HUES48 (cell line): ENCODE results near the gene LYPD3.
"Not testable (repeated sequence)": the region's sequence is repeated elsewhere in the genome, so short reads cannot be mapped to it uniquely, and the experiment has no call there.

Experiments used
- H3K27ac ChIP-seq: one replicate; pipeline ENCODE4 v1.7.0; 2013; ENCODE audit warnings: low read depth, low read length, inconsistent platforms
- H3K27me3 ChIP-seq: 2 replicates; pipeline ENCODE4 v1.6.1; 2013; ENCODE audit warnings: mild to moderate bottlenecking, low read length; ENCODE audit not compliant: control insufficient read depth, insufficient read depth
- H3K36me3 ChIP-seq: 2 replicates; pipeline ENCODE4 v1.6.1; 2013; ENCODE audit warnings: low read length; ENCODE audit not compliant: control insufficient read depth, insufficient read depth
- H3K4me1 ChIP-seq: 2 replicates; pipeline ENCODE4 v1.6.1; 2013; ENCODE audit warnings: mild to moderate bottlenecking, low read length; ENCODE audit not compliant: control insufficient read depth, insufficient read depth
- H3K4me3 ChIP-seq: 2 replicates; pipeline ENCODE4 v1.5.1; 2013; ENCODE audit warnings: mild to moderate bottlenecking, low read depth, low read length
- H3K9ac ChIP-seq: 2 replicates; pipeline ENCODE4 v1.6.1; 2013; ENCODE audit warnings: mild to moderate bottlenecking, low read depth, low read length, moderate library complexity
- H3K9me3 ChIP-seq: 2 replicates; pipeline ENCODE4 v1.6.1; 2013; ENCODE audit warnings: low read length; ENCODE audit not compliant: control insufficient read depth, insufficient read depth

LYPD3 gene

DNA sequence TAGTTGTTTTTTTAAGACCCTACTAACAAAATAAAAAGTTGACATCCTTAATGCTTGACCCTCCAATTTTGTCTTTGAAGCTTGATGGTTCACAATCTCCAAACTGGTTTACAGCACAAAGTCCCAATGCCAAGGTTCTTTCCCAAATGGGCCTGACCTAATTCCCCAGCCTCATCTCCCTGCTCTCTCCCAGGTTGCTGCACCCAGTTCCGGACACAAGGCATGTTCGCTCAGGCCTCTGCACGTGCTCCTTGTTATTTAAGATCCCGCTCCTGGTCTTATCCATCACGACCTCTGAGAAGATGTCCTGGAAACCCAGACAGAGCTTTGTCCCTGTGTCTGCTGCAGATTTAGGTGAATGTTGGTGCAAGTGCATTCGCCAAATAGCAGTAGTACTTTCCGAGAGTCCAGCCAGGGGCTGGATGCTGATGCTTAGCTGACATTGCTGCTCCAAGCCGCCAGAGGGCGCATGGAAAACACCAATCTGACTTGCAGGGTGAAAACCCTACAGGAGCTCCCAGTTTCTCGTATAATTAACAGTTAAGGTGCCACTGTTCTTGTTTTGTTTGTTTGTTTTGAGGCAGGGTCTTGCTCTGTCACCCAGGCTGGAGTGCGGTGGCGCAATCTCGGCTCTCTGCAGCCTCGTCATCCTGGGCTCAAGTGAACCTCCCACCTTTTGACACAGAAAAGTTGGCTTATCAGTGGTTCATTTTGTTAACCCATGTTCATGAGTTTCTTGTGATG lies 18.5 kb downstream of the LYPD3 start:
- H3K27ac ChIP-seq, result no peak overlapping the region
- no peak overlapping the region for H3K9ac ChIP-seq

DNA sequence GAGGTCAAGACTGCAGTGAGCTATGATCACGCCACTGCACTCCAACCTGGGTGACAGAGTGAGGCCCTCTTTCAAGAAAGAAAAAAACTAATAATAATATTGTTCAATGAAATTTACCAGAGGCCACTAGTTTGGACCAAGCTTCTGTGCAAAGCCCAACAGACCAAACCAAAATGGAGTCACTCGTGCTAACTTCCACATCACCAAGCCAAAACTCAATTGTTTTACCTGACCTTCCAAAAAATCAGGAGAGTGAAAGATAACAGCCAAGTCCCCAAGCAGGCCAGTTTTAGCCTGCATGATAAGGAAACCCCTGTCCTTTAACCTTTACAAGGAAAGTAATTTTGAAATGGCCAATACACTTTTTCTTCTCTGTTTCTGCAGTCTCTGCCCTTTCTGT lies 20.0 kb downstream of the LYPD3 start:
- Histone ChIP-seq H3K4me1 (no peaks in the 10 kb centered on the region), H3K36me3 (no peaks in the 10 kb centered on the region), H3K27me3 (no peaks in the 10 kb centered on the region), H3K4me3 (no peak overlapping the region), H3K27ac (no peak overlapping the region), H3K9me3 (no peaks in the 10 kb centered on the region), H3K9ac (no peak overlapping the region)

More for the DNA sequence above, 18.5 kb downstream of the LYPD3 start:
- H3K27me3 ChIP-seq, result no peaks in the 10 kb centered on the region
- H3K4me1 ChIP-seq, result no peaks in the 10 kb centered on the region
- no peaks in the 10 kb centered on the region for H3K9me3 ChIP-seq
- H3K36me3 ChIP-seq, result no peaks in the 10 kb centered on the region
- H3K4me3 ChIP-seq, result no peak overlapping the region

DNA sequence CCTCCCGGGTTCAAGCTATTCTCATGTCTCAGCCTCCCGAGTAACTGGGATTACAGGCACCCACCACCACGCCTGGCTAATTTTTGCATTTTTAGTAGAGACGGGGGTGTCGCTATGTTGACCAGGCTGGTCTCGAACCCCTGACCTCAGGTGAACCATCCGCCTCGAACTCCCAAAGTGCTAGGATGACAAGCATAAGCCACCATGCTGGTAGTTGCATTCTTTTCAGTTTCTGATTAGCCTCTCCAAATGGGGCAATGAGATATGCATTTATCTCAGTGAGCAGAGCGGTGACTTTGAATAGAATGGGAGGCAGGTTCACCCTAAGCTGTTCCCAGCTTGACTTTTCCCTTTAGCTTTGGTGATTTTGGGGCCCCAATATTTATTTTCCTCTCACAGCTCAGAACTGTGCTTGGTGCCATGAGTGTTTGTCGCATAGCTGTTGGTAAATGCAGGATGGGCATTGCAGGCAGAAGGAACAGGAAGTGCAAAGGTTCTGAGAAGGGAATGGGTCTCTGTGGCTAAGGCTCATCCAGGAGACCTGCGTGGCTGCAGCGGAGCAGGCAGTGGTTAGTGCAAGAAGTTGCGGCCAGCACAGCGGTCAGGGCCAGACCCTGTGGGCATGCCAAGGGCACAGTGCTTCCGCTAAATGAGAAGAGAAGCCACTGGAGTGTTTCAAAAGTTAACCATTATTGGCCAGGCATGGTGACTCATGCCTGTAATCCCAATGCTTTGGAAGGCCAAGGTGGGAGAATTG lies 20.7 kb downstream of the LYPD3 start:
- no peaks in the 10 kb centered on the region for H3K4me1 ChIP-seq
- no peak overlapping the region for H3K27ac ChIP-seq
- H3K36me3 ChIP-seq, result no peaks in the 10 kb centered on the region
- no peak overlapping the region for H3K9ac ChIP-seq
- H3K9me3 ChIP-seq, result 0 out of 2 replicates have a peak, but pooled peaks cover 2% of the 10 kb centered on the region
- H3K4me3 ChIP-seq, result no peak overlapping the region
- H3K27me3 ChIP-seq, result no peaks in the 10 kb centered on the region

DNA sequence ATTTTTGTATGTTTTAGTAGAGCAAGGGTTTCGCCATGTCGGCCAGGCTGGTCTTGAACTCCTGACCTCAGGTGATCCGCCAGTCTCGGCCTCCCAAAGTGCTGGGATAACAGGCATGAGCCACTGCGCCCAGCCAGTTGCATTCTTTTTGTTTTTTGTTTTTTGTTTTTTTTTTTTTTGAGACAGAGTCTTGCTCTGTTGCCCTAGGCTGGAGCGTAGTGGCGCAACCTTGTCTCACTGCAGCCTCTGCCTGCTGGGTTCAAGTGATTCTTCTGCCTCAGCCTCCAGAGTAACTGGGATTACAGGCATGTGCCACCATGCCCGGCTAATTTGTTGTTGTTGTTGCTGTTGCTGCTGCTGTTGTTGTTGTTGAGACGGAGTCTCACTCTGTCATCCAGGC lies 21.3 kb downstream of the LYPD3 start:
- H3K4me3 ChIP-seq, H3K27ac ChIP-seq, H3K9me3 ChIP-seq, H3K36me3 ChIP-seq, H3K4me1 ChIP-seq, H3K27me3 ChIP-seq, H3K9ac ChIP-seq: not testable (repeated sequence)

DNA sequence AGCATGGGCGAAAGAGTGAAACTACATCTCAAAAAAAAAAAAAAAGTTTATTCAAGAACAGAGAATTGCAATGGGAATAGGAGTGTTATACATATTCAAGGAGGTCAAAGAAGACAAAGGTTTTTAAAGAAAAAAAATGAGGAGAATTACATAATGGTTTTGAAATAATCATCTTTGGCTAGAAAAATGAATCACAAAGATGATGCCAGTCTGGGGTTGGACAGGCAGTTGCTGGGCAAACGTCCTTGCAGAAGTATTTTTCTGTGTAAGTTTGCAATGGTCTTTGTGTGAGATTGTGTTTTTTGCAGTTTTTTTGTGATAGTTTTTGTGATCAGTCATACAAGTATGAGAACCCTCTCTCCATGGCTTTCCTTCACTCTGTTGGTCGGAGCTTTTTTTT lies 23.7 kb downstream of the LYPD3 start:
- Histone ChIP-seq H3K36me3 (no peaks in the 10 kb centered on the region), H3K27me3 (no peaks in the 10 kb centered on the region), H3K27ac (no peak overlapping the region), H3K9me3 (0 out of 2 replicates have a peak, but pooled peaks cover 3% of the 10 kb centered on the region), H3K9ac (no peak overlapping the region), H3K4me3 (no peak overlapping the region), H3K4me1 (no peaks in the 10 kb centered on the region)

DNA sequence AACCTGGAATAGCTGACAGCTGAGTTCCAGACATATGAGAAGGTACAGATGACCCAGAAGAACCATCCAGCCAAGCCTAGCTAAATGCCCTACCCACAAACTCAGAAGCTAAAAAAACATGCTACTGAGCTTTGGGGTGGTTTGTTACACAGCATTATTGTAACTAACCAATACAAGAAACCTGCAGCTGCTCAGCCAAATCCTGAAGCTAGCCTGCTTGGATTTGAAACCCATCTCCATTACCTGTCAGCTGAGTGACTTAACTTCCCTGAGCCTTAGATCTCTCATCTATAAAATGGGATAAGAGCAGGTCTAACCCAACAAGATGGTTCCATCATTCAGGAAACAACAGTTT lies 25.7 kb downstream of the LYPD3 start:
- Histone ChIP-seq H3K27ac (no peak overlapping the region), H3K27me3 (no peaks in the 10 kb centered on the region), H3K4me3 (no peak overlapping the region), H3K9ac (no peak overlapping the region), H3K4me1 (no peaks in the 10 kb centered on the region), H3K36me3 (no peaks in the 10 kb centered on the region), H3K9me3 (0 out of 2 replicates have a peak, but pooled peaks cover 3% of the 10 kb centered on the region)

DNA sequence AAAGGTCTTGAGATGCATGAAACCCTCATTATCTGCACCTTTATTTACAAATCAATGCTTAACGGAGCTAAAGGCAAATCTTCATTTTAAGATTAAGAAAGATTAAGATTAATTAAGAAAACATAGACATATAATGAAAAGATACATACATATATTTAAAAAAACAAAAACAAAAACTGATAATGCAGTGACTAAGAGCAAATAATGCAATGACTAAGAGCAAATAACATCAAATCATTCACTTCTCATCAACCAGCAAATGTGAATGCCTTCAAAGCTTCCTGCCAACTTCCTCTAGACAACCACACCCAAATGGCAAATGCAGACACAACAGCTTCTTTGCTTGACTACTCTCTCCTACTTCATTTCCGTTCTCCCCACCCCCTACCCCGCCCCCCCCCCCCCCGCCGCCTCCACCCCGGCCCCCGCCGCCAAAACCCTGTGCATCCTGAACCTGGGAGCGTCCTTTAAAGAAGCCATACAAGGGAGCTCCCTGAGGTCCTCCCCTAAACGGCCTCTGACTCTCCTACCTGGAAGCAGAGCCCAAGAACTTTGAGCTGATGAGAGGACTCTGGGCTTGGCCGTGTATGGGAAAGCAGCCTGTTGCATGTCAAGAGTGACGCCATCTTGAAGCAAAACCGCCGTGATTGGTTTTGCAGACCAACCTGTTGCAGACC lies 26.2 kb downstream of the LYPD3 start:
- H3K4me1 ChIP-seq, result no peaks in the 10 kb centered on the region
- H3K9ac ChIP-seq, result no peak overlapping the region
- H3K27ac ChIP-seq, result no peak overlapping the region
- no peaks in the 10 kb centered on the region for H3K27me3 ChIP-seq
- no peaks in the 10 kb centered on the region for H3K36me3 ChIP-seq
- H3K4me3 ChIP-seq, result no peak overlapping the region
- 0 out of 2 replicates have a peak, but pooled peaks cover 3% of the 10 kb centered on the region for H3K9me3 ChIP-seq

DNA sequence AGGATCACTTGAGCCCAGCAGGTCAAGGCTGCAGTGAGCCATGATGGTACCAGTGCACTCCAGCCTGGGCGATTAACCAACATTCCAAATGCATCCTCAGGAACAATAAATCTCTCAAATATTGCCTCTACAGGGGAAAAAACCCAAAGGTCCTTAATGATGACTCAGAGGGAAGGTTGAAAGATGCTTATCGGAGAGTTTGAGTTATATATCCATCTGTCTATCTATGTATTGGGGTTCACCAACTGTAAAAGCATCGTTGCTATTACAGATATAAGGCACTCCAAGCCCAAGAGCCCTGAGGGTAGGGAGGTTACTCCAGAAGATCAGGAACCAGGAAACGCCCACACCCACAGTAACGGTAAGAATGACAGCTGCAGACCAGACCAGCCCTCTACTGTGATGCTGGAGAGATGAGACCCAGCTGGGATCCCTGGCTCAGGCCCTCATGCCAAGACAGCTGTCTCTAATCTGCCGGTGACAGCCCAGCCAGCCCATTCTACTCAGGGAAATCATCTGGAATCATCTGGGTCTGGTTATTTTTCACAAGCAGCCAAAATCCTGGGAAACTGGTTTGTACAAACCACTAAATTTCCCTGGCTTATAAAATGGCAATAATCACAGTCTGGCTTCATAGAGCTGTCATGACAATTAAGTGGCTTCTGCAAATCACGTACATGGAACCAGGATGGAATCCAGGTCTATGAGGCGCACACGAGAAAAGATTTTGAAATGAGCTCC lies 26.9 kb downstream of the LYPD3 start:
- Histone ChIP-seq H3K36me3 (no peaks in the 10 kb centered on the region), H3K4me3 (no peak overlapping the region), H3K9ac (no peak overlapping the region), H3K27me3 (no peaks in the 10 kb centered on the region), H3K9me3 (0 out of 2 replicates have a peak, but pooled peaks cover 3% of the 10 kb centered on the region), H3K27ac (no peak overlapping the region), H3K4me1 (no peaks in the 10 kb centered on the region)

DNA sequence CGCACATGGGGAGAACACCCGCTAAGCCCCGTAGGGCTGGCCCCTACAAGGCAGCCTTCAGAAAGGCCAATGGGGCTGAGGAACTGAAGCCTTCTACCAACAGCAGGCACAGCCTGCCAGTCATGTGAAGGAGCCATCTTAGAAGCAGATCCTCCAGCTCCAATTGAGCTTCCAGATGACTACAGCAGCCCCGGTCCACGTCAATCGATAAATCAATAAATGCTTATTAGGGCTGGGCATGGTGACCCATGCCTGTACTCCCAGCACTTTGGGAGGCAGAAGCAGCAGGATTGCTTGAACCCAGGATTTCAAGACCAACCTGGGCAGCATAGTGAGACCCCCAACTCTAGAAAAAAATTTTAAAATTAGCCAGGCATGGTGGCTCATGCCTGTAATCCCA lies 27.7 kb downstream of the LYPD3 start:
- H3K4me3 ChIP-seq, result no peak overlapping the region
- no peak overlapping the region for H3K9ac ChIP-seq
- H3K9me3 ChIP-seq, result 0 out of 2 replicates have a peak, but pooled peaks cover 3% of the 10 kb centered on the region
- no peaks in the 10 kb centered on the region for H3K4me1 ChIP-seq
- no peaks in the 10 kb centered on the region for H3K27me3 ChIP-seq
- H3K36me3 ChIP-seq, result no peaks in the 10 kb centered on the region
- H3K27ac ChIP-seq, result no peak overlapping the region

DNA sequence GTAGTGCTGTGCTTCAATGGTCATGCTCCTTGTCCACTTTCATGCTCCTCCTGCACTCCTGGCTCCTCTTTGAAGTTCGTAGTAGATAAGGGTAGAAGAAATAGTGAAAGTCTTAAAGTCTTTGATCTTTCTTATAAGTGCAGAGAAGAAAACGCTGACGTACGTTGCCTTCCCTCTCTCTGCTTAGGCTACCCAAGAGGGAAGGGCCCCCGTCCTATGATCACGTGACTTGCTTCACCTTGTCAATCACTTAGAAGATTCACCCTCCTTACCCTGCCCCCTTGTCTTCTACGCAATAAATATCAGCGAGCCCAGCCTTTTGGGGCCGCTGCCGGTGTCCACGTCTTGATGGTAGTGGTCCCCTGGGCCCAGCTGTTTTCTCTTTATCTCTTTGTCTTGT lies 28.1 kb downstream of the LYPD3 start:
- H3K9me3 ChIP-seq, H3K27me3 ChIP-seq, H3K4me1 ChIP-seq, H3K27ac ChIP-seq, H3K36me3 ChIP-seq, H3K4me3 ChIP-seq, H3K9ac ChIP-seq: not testable (repeated sequence)
